ENCODE measurements around the gene DBH.

Gene DBH

GRCh38 chr9:133635533-133636531, at the start of gene DBH:
Gene DBH, plus strand, starts transcription at chr9:133636363. Its CDS starts 9 bp downstream, at chr9:133636372.
- no peak for FAIRE-seq

GRCh38 chr9:133587051-133587450, 49.1 kb upstream of the DBH start:
- FAIRE-seq = no peak

- FAIRE-seq = no peak
Measured at GRCh38 chr9:133587466-133587865, 48.7 kb upstream of the DBH start.

GRCh38 chr9:133589454-133590227, 46.5 kb upstream of the DBH start:
- no peak for FAIRE-seq

GRCh38 chr9:133590231-133590855, 45.8 kb upstream of the DBH start:
- FAIRE-seq = no peak

GRCh38 chr9:133591116-133591910, 44.9 kb upstream of the DBH start:
- FAIRE-seq = no peak

GRCh38 chr9:133591985-133592384, 44.2 kb upstream of the DBH start:
- no peak for FAIRE-seq

- FAIRE-seq = no peak
Measured at GRCh38 chr9:133592731-133593409, 43.3 kb upstream of the DBH start.

- FAIRE-seq = no peak
Measured at GRCh38 chr9:133593587-133594253, 42.4 kb upstream of the DBH start.

- FAIRE-seq = no peak
Measured at GRCh38 chr9:133594310-133594709, 41.9 kb upstream of the DBH start.

GRCh38 chr9:133595910-133596309, 40.3 kb upstream of the DBH start:
- FAIRE-seq = no peak

- no peak for FAIRE-seq
Measured at GRCh38 chr9:133597316-133597957, 38.7 kb upstream of the DBH start.

GRCh38 chr9:133598978-133599377, 37.2 kb upstream of the DBH start:
- no peak for FAIRE-seq

- FAIRE-seq = no peak
Measured at GRCh38 chr9:133599470-133600173, 36.5 kb upstream of the DBH start.

GRCh38 chr9:133600739-133601138, 35.4 kb upstream of the DBH start:
- FAIRE-seq = no peak

GRCh38 chr9:133601746-133602145, 34.4 kb upstream of the DBH start:
- FAIRE-seq = no peak

- no peak for FAIRE-seq
Measured at GRCh38 chr9:133602277-133602676, 33.9 kb upstream of the DBH start.

- FAIRE-seq = no peak
Measured at GRCh38 chr9:133603135-133603927, 32.8 kb upstream of the DBH start.

- FAIRE-seq = no peak
Measured at GRCh38 chr9:133604214-133604613, 31.9 kb upstream of the DBH start.
